Heart left ventricle (tissue), 16 donors: ENCODE data around the gene TIPARP. TPM values are rescaled to one million over a fixed set of nuclear protein-coding genes. Genes with fewer than 3 reads are reported as not detected.

Source experiments
- ATAC-seq, 4 donors: fragments of 200-7000 bp; cut with Tn5 transposase; one replicate each; pipeline ENCODE4 v1.9.1; 2020 to 2022; ENCODE audit warnings: moderate library complexity in 4 of 4, mild to moderate bottlenecking in 3 of 4, moderate number of reproducible peaks in 1 of 4
- DNase-seq, 5 donors: peaks; one replicate each; pipeline ENCODE4 v3.0.0-alpha.2; 2020
- H3K27ac ChIP-seq, 12 donors: fragments of 200-600 bp; sonication (generic) in 4 of 12; one replicate each; pipeline versions ENCODE4 v1.5.0 to v1.8.0; 2016 to 2022; ENCODE audit warnings: mild to moderate bottlenecking in 2 of 12
- H3K27me3 ChIP-seq, 9 donors: fragments of 200-600 bp; sonication (generic) in 2 of 9; one replicate each; pipeline versions ENCODE4 v1.5.1 to v1.8.0; 2016 to 2022; ENCODE audit warnings: mild to moderate bottlenecking in 3 of 9
- H3K36me3 ChIP-seq, 9 donors: fragments of 200-600 bp; sonication (generic) in 2 of 9; one replicate each; pipeline versions ENCODE4 v1.5.0 to v1.8.0; 2018 to 2022; ENCODE audit warnings: mild to moderate bottlenecking in 2 of 9
- H3K4me1 ChIP-seq, 12 donors: fragments of 200-600 bp; sonication (generic) in 4 of 12; one replicate each; pipeline versions ENCODE4 v1.5.0 to v1.8.0; 2016 to 2022; ENCODE audit warnings: mild to moderate bottlenecking in 3 of 12
- H3K4me3 ChIP-seq, 12 donors: fragments of 200-600 bp; sonication (generic) in 4 of 12; one replicate each; pipeline versions ENCODE4 v1.5.0 to v1.8.0; 2017 to 2022; ENCODE audit warnings: mild to moderate bottlenecking in 9 of 12, moderate library complexity in 4 of 12
- H3K9me3 ChIP-seq, 12 donors: fragments of 200-600 bp; sonication (generic) in 4 of 12; one replicate each; pipeline versions ENCODE4 v1.5.0 to v1.8.0; 2016 to 2022; ENCODE audit warnings: mild to moderate bottlenecking in 1 of 12
- CTCF ChIP-seq, 12 donors: fragments of 200-600 bp; sonication (generic) in 4 of 12; IDR thresholded peaks; one replicate each; pipeline versions ENCODE4 v1.5.0 to v1.8.0; 2018 to 2022; ENCODE audit warnings: antibody characterized with exemption in 12 of 12, mild to moderate bottlenecking in 5 of 12
- POLR2A ChIP-seq, 2 donors: fragments of 450-650 bp; IDR thresholded peaks; one replicate each; pipeline ENCODE4 v1.6.1; 2017; ENCODE audit warnings: antibody characterized with exemption in 2 of 2, mild to moderate bottlenecking in 2 of 2, moderate library complexity in 2 of 2
- WGBS, 4 donors: extraction: QIAGEN DNeasy Blood & Tissue Kit in 2 of 4; methylation state at CpG; one replicate each; pipeline versions ENCODE4 v1.1.5 to v1.1.7; 2013 to 2018; 5-methylcytosine and 5-hydroxymethylcytosine counted together
- intact Hi-C, 10 donors: fragments of 100-400 bp; cut with DNase I; formaldehyde crosslinking; loops; one replicate each; pipeline versions ENCODE4 v1.11.1 to v1.14.2; 2022
- polyA plus RNA-seq, 2 donors: library from polyadenylated mRNA; stranded (reverse); fragments of 200-250 nt; gene quantifications; one replicate each; pipeline ENCODE4 v1.2.3, GENCODE V29; 2013
- total RNA-seq, 9 donors: library from RNA; depleted of rRNA in 2 of 9; stranded (reverse); fragments of >200 nt in 2 of 9; fragmentation: NEBNext Ultra II Directional in 3 of 9; extraction: Animal tissue kit (Norgen Biotek cat#: 25700) in 3 of 9; gene quantifications; one replicate each; pipeline versions ENCODE4 v1.1.0 to v1.2.4, GENCODE V29; 2016 to 2023
- donor health status: ischemic (EF 13 %, LVEDD 7.1; RV severe dilation, severe dysfunction).
- donor health status: healthy with polysubstance abuse.
- donor health status: DM: no; HTN: yes; CAD: no.
- donor health status: DM: no; HTN: no; CAD: no.
- donor health status: ischemic (EF 25% LVEDD 6.9; RV normal size, moderate dysfunction).
- donor health status: ischemic (EF 25% LVEDD 5.7; RV mildly dilated, moderate dysfunction).
- donor health status: healthy.
- donor health status: DM: yes; HTN: yes; CAD: no.
- donor health status: ischemic (EF 35%, LVEDD 5.7; RV mildly dilated, moderate dysfunction).
- donor health status: nonischemic (EF 11% LVEDD 7.7; RV severe dilation, severe dysfunction).
- donor health status: DM: yes; HTN: yes; CAD: no.
- donor health status: PGD.
- donor health status: ischemic (EF 29% LVEDD 5.4; RV normal size, mild dysfunction).
- donor health status: nonischemic (EF 23%, LVEDD 6.1; RV moderate dilation, normal function).

Gene TIPARP
- total and polyA plus RNA-seq, 11 donors: 12.8 to 46.8 (median 33.8) TPM

- no peak for TF ChIP-seq CTCF (IDR thresholded peaks at IDR 0.05)
- no peak for TF ChIP-seq POLR2A (IDR thresholded peaks at IDR 0.05)
- Histone ChIP-seq H3K4me1 (no peaks in the 10 kb centered on the region), H3K27ac (no peak overlapping the region), H3K9me3 (no peaks in the 10 kb centered on the region), H3K4me3 (no peak overlapping the region), H3K27me3 (no peaks in the 10 kb centered on the region), H3K36me3 (peaks cover 0 to 9% (median 5%) of the 10 kb centered on the region in 9 donors)
- intact Hi-C loops: no loop called here
- 81 to 90% (median 82%) methylated on average over 6 of the region's 6 CpGs for WGBS, 4 donors
- DNase-seq (no peak), ATAC-seq (no peak)
Measured at GRCh38 chr3:156716105-156716862, 41.9 kb downstream of the TIPARP start.

GRCh38 chr3:156718622-156719306 is 44.4 kb downstream of the TIPARP start:
- DNase-seq (no peak), ATAC-seq (no peak)
- intact Hi-C loops: no loop called here
- Histone ChIP-seq H3K27ac (no peak overlapping the region), H3K4me1 (peaks cover 0 to 10% (median 0%) of the 10 kb centered on the region in 12 donors), H3K4me3 (no peak overlapping the region), H3K9me3 (no peaks in the 10 kb centered on the region), H3K27me3 (no peaks in the 10 kb centered on the region), H3K36me3 (peaks cover 0 to 9% (median 5%) of the 10 kb centered on the region in 9 donors)
- WGBS, 4 donors: 78 to 89% (median 82%) methylated on average over 3 of the region's 3 CpGs
- TF ChIP-seq POLR2A (IDR thresholded peaks at IDR 0.05): no peak

- no peak for ATAC-seq
- Histone ChIP-seq H3K4me1 (peaks cover 0 to 10% (median 0%) of the 10 kb centered on the region in 12 donors), H3K4me3 (no peak overlapping the region), H3K36me3 (no peaks in the 10 kb centered on the region), H3K27me3 (no peaks in the 10 kb centered on the region), H3K9me3 (no peaks in the 10 kb centered on the region), H3K27ac (no peak overlapping the region)
- intact Hi-C loops: no loop called here
- TF ChIP-seq CTCF (IDR thresholded peaks at IDR 0.05) (no peak), POLR2A (IDR thresholded peaks at IDR 0.05) (no peak)
- WGBS, 4 donors: 56 to 81% (median 61%) methylated on average over 2 of the region's 2 CpGs
- no peak for DNase-seq
Measured at GRCh38 chr3:156720826-156721225, 46.4 kb downstream of the TIPARP start.

- WGBS, 4 donors: 92 to 96% (median 94%) methylated on average over 2 of the region's 2 CpGs
- H3K36me3 ChIP-seq: no peaks in the 10 kb centered on the region
- TF ChIP-seq CTCF (IDR thresholded peaks at IDR 0.05) (no peak), POLR2A (IDR thresholded peaks at IDR 0.05) (no peak)
- H3K27ac ChIP-seq: no peak overlapping the region
- H3K4me1 ChIP-seq: peaks cover 0 to 10% (median 0%) of the 10 kb centered on the region in 12 donors
- intact Hi-C loops: no loop called here
- ATAC-seq (no peak), DNase-seq (no peak)
- no peaks in the 10 kb centered on the region for H3K9me3 ChIP-seq
- H3K4me3 ChIP-seq: no peak overlapping the region
- H3K27me3 ChIP-seq: no peaks in the 10 kb centered on the region
Measured at GRCh38 chr3:156721687-156722618, 47.6 kb downstream of the TIPARP start.
